GM23248 (cell line): Measurements from ENCODE around the gene USP12. TPM values are rescaled to one million over a fixed set of nuclear protein-coding genes. Genes with fewer than 3 reads are reported as not detected.

Source experiments
- DNase-seq: peaks from one replicate; pipeline ENCODE4 v3.0.0-alpha.2; 2015
- H2AFZ ChIP-seq: fragments of 200-600 bp; sonication (generic); 2 replicates; pipeline ENCODE4 v1.6.1; 2016; ENCODE audit warnings: antibody characterized with exemption
- H3F3A ChIP-seq: fragments of 200-600 bp; sonication (generic); 2 replicates; pipeline ENCODE4 v1.6.1; 2016; ENCODE audit warnings: mild to moderate bottlenecking, antibody characterized with exemption, mixed run types; ENCODE audit not compliant: insufficient read depth
- H3K27ac ChIP-seq: fragments of 200-600 bp; sonication (generic); 2 replicates; pipeline ENCODE4 v1.5.1; 2016; ENCODE audit warnings: mild to moderate bottlenecking
- H3K27me3 ChIP-seq: fragments of 200-600 bp; sonication (generic); replicated peaks from 2 replicates; pipeline ENCODE4 v1.6.1; 2016; ENCODE audit warnings: mild to moderate bottlenecking; ENCODE audit not compliant: insufficient read depth
- H3K36me3 ChIP-seq: fragments of 200-600 bp; sonication (generic); 2 replicates; pipeline ENCODE4 v1.6.1; 2016; ENCODE audit warnings: low read depth, mild to moderate bottlenecking
- H3K4me1 ChIP-seq: fragments of 200-600 bp; sonication (generic); 2 replicates; pipeline ENCODE4 v1.6.1; 2016; ENCODE audit warnings: mild to moderate bottlenecking; ENCODE audit not compliant: insufficient read depth
- H3K4me2 ChIP-seq: fragments of 200-600 bp; sonication (generic); one replicate; pipeline ENCODE4 v1.6.1; 2016; ENCODE audit warnings: mild to moderate bottlenecking; ENCODE audit not compliant: unreplicated experiment
- H3K4me3 ChIP-seq: fragments of 200-600 bp; sonication (generic); 2 replicates; pipeline ENCODE4 v1.5.1; 2016; ENCODE audit warnings: mild to moderate bottlenecking
- H3K79me2 ChIP-seq: fragments of 200-600 bp; sonication (generic); 2 replicates; pipeline ENCODE4 v1.6.1; 2016; ENCODE audit warnings: mild to moderate bottlenecking; ENCODE audit not compliant: insufficient read depth
- H3K9ac ChIP-seq: fragments of 200-600 bp; sonication (generic); 2 replicates; pipeline ENCODE4 v1.6.1; 2016; ENCODE audit warnings: mild to moderate bottlenecking
- H3K9me2 ChIP-seq: fragments of 200-600 bp; sonication (generic); 2 replicates; pipeline ENCODE4 v1.6.1; 2016; ENCODE audit warnings: mixed run types, mild to moderate bottlenecking, moderate library complexity; ENCODE audit not compliant: insufficient read depth
- H3K9me3 ChIP-seq: fragments of 200-600 bp; sonication (generic); one replicate; pipeline ENCODE4 v1.6.1; 2017; ENCODE audit warnings: low read depth
- H4K20me1 ChIP-seq: fragments of 200-600 bp; sonication (generic); 2 replicates; pipeline ENCODE4 v1.6.0; 2016; ENCODE audit not compliant: insufficient read depth
- EZH2 ChIP-seq: fragments of 200-600 bp; sonication (generic); IDR thresholded peaks from 2 replicates; pipeline ENCODE4 v1.6.1; 2018; ENCODE audit warnings: antibody characterized with exemption, mild to moderate bottlenecking; ENCODE audit not compliant: insufficient read depth, poor library complexity, severe bottlenecking
- EZH2phosphoT487 ChIP-seq: fragments of 200-600 bp; sonication (generic); IDR thresholded peaks from 2 replicates; pipeline ENCODE4 v1.6.1; 2018; ENCODE audit warnings: antibody characterized with exemption, moderate library complexity, mild to moderate bottlenecking, low read depth; ENCODE audit not compliant: insufficient read depth
- WGBS, 2 experiments: methylation state at CpG; one replicate each; pipeline ENCODE4 v1.1.6; 2015 to 2017; ENCODE audit warnings: low lambda C conversion rate in 2 of 2, low coverage in 1 of 2; ENCODE audit errors: missing lambda C conversion rate in 2 of 2; 5-methylcytosine and 5-hydroxymethylcytosine counted together
- in situ Hi-C: fragments of 300-500 bp; cut with MboI; formaldehyde crosslinking; loops from 2 replicates; pipeline ENCODE4 v1.15.0; 2020
- polyA plus RNA-seq: library from polyadenylated mRNA; unstranded; fragments of >200 nt; fragmentation: Nextera tagmentation; extraction: Ambion mirVana; gene quantifications from 2 replicates; pipeline ENCODE4 v1.2.1, GENCODE V29; 2016
- total RNA-seq: library from RNA; depleted of rRNA; stranded (reverse); fragments of >200 nt; shearing (Covaris generic); gene quantifications from 2 replicates; pipeline ENCODE4 v1.2.3, GENCODE V29; 2014

USP12 gene
- total and polyA plus RNA-seq, 2 experiments from 2014 or later: 16.0 to 18.9 TPM

DNA sequence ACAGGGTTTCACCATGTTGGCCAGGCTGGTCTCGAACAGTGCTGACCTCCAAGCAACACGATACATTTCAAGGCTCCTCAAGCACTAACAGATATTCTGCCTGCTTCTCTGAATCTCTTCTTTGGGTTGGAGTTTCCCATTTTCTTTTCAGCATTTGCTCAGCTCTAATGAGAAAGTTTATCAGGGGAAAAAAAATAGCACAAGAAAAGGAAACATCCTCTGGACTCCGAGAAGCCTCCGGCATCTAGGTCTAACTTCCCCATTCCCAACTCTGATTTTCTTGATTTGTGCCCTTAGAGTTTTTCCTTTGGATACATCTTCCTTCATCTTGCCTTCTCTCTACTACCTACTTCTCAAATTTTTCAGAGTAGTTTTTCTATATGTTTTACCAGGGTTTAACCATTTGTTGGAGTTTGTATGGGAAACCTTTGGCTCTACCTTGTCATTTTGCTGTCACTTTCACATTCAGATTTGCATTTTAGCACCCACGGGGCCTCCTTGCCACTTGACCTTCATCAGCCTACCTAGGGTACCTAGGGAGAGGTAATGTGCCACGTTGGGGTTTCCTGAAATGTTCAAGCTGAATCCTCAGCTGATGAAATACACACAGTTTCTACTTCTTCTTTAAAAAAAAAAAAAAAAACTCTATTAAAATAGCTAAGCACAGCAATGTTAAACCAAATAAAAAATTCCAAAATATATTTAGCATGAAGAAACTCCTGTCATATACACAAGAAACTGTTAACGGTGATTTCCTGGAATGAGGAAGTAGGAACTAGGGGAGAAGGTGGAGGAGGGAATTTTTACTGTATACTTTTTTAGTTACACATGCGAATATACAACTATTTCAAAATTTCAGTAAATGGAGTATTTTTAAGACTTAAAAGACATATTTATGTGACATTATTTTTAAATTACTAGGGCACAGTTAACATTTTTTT lies 5.1 kb upstream of the USP12 start:
- WGBS, 2 experiments: 74 to 77% methylated on average over 8 of the region's 8 CpGs
- DNase-seq: no peak
- TF ChIP-seq EZH2phosphoT487 (no peak), EZH2 (no peak)

DNA sequence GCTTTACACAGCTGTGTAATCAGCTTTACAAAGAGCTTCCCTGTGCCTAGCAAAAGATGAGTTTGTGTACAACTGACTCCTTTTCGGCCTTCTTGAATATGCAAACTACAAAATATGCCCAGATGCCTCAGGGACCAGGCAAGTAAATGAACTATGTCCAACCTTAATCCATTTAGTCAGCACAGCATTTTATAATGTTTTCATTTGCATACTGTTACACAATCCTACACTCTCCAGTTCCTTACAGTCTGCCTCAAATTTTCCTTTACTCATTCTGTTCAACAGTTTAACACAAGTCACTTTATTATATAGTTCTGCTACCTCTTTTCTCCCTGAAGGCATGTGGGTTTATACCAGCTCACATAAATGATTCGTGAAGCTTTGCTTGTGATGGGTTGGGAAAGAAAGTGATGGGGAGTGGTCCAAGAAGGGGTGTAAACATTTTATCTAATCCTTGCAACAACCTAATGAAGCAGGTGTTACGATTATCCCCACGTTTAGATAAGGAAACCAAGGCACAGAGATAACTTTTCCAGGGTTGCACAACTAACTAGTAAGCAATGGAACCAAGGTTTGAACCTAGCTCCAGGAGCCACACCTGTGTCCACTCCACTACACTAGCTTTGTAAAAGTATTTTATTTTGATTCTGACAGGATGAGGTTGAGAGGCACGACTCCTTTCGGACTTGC lies 3.3 kb upstream of the USP12 start:
- H4K20me1 ChIP-seq: no peaks in the 10 kb centered on the region
- no peak overlapping the region for H2AFZ ChIP-seq
- H3K27me3 ChIP-seq: no peaks in the 10 kb centered on the region
- peak; percentile 71 for DNase-seq
- no peaks in the 10 kb centered on the region for H3K9me2 ChIP-seq
- no peak overlapping the region for H3K4me3 ChIP-seq
- peaks cover 25% of the 10 kb centered on the region for H3F3A ChIP-seq
- no peak overlapping the region; the same call in 1 of the 2 replicates for H3K27ac ChIP-seq
- in situ Hi-C loops: no loop called here
- no peak overlapping the region for H3K4me2 ChIP-seq
- no peak overlapping the region for H3K9ac ChIP-seq
- no peaks in the 10 kb centered on the region for H3K36me3 ChIP-seq
- no peak for TF ChIP-seq EZH2
- H3K4me1 ChIP-seq: peaks cover 9% of the 10 kb centered on the region; the same call in 1 of the 2 replicates
- H3K9me3 ChIP-seq: no peaks in the 10 kb centered on the region
- H3K79me2 ChIP-seq: peaks cover 10% of the 10 kb centered on the region
- WGBS, 2 experiments: 72 to 75% methylated on average over 6 of the region's 6 CpGs

More for the DNA sequence above, 5.1 kb upstream of the USP12 start:
- Histone ChIP-seq H3K4me2 (no peak overlapping the region), H3K4me3 (no peak overlapping the region), H3K79me2 (no peaks in the 10 kb centered on the region), H3K36me3 (no peaks in the 10 kb centered on the region), H2AFZ (no peak overlapping the region), H4K20me1 (no peaks in the 10 kb centered on the region), H3K4me1 (peaks cover 6% of the 10 kb centered on the region; the same call in 1 of the 2 replicates), H3K9me3 (no peaks in the 10 kb centered on the region), H3K9ac (no peak overlapping the region), H3K27ac (no peak overlapping the region), H3K9me2 (no peaks in the 10 kb centered on the region), H3K27me3 (no peaks in the 10 kb centered on the region), H3F3A (peaks cover 16% of the 10 kb centered on the region; the same call in 1 of the 2 replicates)
- in situ Hi-C loops: no loop called here

DNA sequence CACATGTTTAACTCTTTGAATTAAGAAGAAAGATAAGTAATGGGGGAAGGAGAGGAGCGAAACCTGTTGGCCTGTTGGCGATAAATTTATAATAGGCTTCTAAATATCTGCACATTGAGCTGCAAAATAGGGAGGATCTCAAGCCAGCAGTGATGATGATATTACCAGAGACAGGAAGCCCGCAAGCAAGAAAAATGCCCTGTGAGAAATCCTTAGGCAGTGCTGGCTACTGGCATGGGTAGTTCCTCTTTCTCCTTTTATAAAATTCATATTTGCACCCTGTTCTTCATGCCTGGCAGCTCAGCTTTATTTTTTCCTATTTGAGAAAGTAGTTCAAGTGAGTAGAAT lies 858 bp upstream of the USP12 start:
- Histone ChIP-seq H3K4me1 (peaks cover 29% of the 10 kb centered on the region), H3K79me2 (peaks cover 35% of the 10 kb centered on the region), H4K20me1 (no peaks in the 10 kb centered on the region; the same call in 1 of the 2 replicates), H3K9me3 (no peaks in the 10 kb centered on the region), H2AFZ (peak overlapping the region; percentile 88), H3K9me2 (no peaks in the 10 kb centered on the region), H3K36me3 (no peaks in the 10 kb centered on the region), H3F3A (peaks cover 42% of the 10 kb centered on the region), H3K4me3 (peak overlapping the region; percentile 92), H3K27ac (peak overlapping the region; percentile 88), H3K4me2 (peak overlapping the region; percentile 86), H3K27me3 (no peaks in the 10 kb centered on the region), H3K9ac (peak overlapping the region; percentile 88)
- peak; percentile 78 for DNase-seq
- WGBS, 2 experiments: 1 to 2% methylated on average over 3 of the region's 3 CpGs
- TF ChIP-seq EZH2: no peak
- TF ChIP-seq EZH2phosphoT487: no peak
- in situ Hi-C loops: no loop called here

DNA sequence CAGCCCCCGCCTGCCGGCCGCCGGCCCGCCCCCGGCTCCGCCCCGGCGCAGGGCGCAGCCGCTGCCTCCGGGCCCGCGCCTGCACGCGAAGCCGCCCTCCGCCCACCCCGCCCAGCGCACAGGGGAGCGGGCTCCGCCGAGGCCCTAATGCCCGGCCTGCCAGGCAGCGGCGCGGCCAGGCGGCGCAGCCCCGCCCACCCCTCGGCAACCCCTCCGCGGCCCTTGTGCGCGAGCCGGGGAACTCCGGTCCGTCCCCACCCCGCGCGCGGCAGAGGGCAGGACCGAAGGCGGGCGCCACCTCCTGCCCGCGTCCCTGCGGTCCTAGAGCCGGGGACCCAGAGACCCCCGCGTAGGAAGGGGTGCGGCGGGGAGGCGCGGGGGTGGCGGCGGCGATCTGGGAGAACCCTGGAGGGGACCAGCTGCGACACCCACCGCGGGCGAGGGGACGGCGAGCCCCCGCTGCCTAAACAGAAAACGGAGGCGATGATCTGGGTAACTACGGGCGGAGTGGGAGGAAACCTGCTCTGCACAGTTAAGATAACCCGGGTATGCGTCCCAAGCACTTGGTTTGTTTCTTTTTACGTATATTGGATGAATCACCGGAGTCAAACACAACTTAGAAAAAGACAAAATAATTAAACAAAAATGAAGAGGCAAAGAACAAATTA lies 350 bp upstream of the USP12 start:
- peak; percentile 96 for DNase-seq
- Histone ChIP-seq H3K27ac (peak overlapping the region; percentile 88), H3K4me1 (peaks cover 29% of the 10 kb centered on the region), H3K9me3 (no peaks in the 10 kb centered on the region), H4K20me1 (no peaks in the 10 kb centered on the region; the same call in 1 of the 2 replicates), H3K27me3 (no peaks in the 10 kb centered on the region), H3K36me3 (no peaks in the 10 kb centered on the region), H3K4me3 (peak overlapping the region; percentile 92), H3F3A (peaks cover 42% of the 10 kb centered on the region), H3K9me2 (no peaks in the 10 kb centered on the region), H3K79me2 (peaks cover 40% of the 10 kb centered on the region), H2AFZ (peak overlapping the region; percentile 88), H3K4me2 (peak overlapping the region; percentile 86), H3K9ac (peak overlapping the region; percentile 88)
- 0 to 3% methylated on average over 23 to 30 of the region's 73 CpGs for WGBS, 2 experiments
- TF ChIP-seq EZH2phosphoT487: no peak
- TF ChIP-seq EZH2: no peak
- in situ Hi-C loops: no loop called here
